NCI-H2227 treated with DMSO at 0.1 percent for 48 hours (cell line): Measurements from ENCODE around the gene UBA3.

Experiments
- DNase-seq: peaks from one replicate; lab custom pipeline; 2025; lab: John Stamatoyannopoulos, UW

Gene UBA3

DNA sequence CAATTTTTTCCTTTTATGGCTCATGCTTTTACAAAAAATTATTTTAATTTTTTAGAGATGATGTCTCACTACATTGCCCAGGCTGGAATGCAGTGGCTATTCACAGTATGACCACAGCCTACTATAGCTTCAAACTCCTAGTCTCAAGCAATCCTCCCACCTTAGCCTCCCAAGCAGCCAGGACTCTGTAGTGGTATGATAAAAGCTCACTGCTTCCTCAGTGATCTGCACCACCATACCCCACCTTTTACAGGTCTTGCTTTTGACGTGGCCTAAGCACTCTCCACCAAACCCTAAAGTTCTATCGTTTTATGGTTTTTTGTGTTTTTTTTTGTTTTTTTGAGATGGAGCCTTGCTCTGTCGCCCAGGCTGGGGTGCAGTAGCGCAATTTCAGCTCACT, 14.0 kb downstream of the UBA3 start:
- no peak for DNase-seq

DNA sequence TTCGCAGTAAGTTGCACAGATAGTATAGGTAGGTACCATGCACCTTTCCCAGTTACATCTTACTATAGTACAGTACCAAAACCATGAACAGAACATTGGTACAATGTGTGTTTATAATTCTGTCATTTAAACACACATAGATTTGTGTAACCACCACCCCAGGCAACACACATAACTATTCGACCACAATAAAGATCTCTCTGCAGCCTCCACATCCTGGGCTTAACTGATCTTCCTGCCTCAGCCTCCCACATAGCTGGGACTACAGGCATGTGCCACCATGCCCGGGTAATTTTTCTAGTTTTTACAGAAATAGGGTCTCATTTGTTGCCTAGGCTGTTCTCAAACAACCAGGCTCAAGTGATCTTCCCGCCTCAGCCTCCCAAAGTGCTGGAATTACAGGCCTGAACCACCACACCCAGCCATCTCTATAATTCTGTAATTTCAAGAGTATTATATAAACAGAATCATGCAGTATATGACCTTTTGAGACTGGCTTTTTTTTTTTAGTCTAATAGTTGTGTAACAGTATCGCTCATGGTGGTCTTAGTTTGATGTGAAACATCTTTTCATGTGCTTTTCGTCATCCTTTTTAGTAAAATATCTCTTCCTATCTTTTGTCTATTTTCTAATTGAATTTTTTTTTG, 14.7 kb downstream of the UBA3 start:
- DNase-seq, result no peak

DNA sequence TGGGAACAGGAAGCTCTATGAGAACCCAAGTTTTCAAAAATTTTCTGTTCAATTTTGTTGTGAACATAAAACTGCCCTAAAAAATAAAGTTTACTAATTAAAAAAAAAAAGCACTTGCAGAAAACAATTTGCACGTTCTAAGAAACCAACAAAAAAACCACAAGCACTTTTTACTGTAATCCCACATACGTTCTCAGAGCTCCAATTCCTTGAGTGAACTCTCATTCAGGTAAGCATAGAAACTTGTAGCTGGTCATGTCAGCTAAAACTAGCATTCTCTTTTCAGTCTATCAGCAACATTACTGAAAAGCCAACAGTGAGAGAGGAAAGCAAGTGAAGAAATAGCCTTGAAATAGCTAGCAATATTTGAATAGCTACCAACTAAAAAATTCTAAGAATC, 16.5 kb downstream of the UBA3 start:
- no peak for DNase-seq

DNA sequence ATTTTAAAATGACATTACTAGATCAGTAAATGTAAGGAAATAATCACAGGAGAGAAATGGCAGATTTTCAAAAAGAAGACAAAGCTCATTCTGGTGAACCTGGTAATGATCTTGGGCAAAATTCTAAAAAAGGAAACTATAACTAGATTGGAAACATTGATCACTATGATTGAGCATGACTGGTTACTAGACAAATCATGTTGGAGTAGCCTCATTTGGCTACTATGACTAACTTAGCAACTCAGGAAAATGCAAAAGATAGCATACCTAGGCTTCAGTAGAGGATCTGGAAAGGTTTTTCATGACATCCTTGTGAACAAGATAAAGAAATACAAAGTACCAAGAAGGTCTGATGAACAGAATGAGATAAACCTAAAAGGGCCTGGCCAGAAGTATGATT, 20.5 kb downstream of the UBA3 start:
- no peak for DNase-seq

DNA sequence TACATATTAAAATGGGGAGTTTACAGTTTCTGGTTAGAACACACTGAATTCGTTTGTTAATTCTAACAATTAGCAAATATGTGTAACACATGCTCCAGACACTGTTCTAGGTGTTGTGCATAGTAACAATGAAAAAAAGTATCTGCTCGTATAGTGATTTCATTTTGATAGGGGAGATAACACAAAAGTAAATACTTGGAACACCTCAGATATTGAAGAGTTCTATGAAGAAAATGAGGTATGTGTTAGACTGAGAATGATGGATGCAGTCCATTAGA, 21.3 kb downstream of the UBA3 start:
- DNase-seq, result no peak

DNA sequence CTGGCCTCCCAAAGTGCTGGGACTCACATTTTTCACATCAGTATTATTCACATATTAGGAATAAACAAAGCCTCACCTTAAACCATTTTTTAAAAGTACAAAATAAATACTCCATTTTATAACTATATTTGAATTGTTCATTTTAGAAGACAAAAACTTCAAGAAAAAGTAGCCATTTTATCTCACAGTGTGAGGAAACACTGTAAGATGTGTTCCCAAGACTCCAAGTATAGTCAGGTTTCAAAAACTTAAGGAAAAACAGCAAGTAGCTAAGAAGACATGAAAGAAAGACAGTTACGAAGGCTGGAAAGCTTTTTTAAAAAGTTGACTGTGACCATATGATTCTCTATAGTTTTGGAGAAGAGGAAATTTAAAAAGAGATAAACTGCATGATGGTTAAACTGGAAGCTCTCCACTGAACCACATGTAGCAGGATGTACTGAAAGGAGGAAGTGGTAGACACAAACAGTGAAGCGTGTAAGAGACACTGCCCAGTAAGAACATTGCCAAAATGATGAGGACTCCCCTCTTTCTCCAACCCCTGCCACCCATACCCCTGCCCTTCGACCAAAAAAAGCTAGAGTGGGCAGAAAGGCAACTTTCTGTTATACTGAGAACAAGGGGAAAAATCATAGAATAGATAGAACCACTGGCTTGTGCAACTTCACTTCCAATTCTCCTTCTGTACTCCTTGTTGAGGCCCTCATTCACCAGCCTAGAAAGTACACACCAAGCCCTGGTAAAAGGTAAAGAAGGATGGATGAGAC, 21.8 kb downstream of the UBA3 start:
- DNase-seq, result no peak

DNA sequence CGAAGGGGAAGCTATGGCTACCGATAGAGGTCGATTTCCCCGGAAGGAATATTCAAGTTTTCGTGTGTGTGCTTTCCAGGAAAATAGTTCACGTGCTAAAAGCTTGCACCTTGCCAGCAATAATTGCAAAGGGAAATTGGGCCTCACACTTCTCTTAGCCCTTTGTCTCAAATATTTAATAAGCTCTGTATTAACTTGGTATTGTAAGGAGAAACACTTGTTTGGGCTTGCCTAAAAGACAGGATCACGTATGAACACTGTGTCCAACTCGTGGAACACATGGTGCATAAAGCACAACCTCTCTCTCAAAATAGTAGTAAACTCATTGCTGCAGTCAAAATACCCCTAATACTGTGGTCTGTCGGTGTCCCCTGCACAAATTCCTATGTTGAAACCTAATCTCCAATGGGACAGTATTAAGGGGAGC, 27.7 kb downstream of the UBA3 start:
- no peak for DNase-seq

DNA sequence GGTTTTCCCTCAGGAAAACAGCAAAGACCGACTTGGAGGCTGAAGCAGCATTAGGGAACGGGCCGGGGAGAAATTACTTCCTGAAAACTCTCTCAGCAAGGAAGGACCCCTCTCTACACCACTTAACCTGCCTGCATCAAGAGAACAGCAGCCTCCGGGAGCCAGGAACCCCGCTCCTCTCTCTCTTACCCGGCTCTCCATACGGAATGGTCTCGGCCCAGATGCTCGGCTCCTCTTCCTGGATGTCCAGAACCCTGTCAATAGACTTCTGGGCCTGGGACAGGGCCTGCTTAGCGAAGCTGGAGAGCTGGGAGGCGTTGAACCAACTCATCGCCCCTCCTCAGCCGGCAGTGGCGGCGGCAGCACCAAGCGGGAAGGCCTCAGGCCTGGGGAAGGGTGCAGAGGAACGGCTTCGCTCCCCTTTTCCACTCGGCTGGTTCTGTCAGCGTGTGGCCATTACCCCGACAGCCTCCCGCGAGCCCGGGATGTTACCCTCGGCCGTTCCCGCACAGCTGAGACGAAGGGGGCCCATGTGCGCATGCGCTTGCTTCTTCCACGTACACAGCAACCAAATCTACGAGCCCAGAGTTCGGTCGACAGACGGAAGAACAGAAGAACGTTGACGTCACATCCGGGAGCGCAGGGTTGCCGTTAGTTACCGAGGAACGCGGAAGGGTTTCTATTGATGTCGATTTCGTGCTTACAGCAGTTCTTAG, 28.3 kb downstream of the UBA3 start, which contains the start of gene TMF1:
TSS of gene TMF1 (minus strand) at position 578 of the 716 bp plus-strand sequence. CDS start at position 331, 247 bp downstream.
- DNase-seq, result no peak

DNA sequence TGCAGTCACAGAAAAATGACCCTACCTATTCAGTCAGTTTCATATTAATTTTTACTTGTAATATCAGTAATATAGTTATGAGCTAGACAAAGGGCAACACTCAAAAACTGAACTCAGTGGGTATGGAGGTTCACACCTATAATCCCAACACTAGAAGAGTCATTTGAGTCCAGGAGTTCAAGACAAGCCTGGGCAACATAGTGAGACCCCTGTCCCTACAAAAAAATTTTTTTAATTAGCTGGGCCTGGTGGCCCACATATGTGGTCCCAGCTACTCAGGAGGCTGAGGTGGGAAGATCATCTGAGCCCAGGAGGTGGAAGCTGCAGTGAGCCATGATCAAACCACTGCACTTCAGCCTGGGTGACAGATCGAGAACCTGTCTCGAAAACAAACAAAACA, 31.2 kb downstream of the UBA3 start:
- no peak for DNase-seq

DNA sequence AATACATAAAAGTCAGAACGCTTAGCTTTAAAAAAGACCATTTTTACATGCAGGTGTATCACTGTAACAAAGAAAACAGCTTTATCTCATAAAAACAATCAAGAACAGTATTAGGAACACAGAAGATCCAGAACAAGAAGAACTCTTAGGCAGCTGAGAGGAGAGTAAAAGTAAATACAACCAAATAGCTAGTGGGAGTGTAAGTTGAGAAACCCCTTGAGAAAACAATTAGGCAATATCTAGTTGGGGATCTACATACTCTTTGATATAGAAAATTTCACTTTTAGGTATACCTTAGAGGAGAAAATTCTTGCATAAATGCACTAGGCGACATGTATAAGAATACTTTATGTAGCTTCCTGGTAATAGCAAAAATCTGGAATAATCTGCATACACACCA, 35.6 kb downstream of the UBA3 start:
- no peak for DNase-seq

DNA sequence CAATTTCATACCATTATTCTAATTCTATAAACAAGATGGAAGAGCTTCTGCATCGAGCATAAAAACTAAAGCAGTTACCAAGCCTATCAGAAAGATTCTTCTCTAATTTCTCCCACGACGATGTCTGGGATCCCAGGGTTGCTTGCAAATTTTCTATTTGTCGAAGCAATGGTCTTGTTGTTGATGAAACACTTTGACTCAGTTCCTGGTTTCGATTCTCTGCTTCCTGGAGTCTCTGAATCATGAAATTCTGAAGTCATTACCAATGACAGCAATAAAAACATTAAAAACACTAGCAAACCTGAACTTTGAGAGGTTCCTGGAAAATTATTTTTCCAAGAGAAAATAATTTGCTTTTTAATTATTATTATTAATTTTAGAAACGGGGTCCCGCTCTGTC, 46.7 kb downstream of the UBA3 start:
- no peak for DNase-seq

DNA sequence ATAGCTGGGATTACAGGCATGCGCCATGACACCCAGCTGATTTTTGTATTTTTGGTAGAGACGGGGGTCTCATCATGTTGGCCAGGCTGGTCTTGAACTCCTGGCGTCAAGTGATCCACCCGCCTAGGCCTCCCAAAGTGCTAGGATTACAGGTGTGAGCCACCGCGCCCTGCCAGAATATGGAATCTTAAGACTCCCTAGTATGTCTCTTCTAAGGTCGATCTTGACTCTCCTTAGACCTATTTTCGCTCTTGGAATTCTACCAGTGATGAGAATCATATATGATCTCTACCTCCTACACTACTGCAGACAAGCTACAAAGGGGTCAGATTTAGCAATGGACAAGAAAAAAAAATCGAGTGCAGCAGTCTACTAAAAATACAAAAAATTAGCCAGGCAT, 47.4 kb downstream of the UBA3 start:
- DNase-seq, result no peak

DNA sequence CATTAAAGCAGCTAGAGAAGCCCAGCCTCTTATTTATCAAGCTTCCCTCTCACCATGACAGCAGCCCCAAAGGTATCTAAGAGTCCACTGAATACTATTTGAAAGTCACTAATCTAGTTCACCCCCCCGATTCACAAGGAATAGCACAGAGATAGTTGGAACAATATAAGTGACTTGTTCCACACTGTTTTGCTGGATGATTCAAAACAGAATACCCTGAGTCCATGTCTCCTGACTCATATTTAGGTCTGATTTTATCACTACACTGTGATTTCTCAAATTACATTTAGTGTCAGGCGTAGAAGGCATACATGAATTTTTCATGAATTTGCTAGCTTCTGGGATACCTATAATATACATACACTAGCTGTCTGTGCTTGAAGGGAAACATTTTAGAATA, 48.0 kb downstream of the UBA3 start:
- no peak for DNase-seq

DNA sequence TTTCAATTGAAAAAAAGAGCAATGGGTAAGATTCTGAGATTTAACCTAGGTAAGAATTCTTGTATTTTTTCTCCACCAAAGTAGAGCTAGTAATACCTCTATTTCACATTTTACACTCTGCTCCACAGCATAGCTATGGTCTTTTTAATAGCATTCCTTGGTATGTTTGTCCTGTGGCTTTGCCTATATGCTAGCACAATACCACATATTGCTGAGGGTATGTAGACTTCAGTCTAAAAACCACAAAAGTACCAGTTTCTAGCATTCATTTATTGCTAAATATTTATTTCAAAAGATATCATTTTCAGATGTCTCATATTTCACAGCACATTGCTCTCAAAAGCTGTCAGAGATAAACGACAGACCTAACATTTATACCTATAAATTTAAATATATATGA, 48.5 kb downstream of the UBA3 start:
- no peak for DNase-seq

DNA sequence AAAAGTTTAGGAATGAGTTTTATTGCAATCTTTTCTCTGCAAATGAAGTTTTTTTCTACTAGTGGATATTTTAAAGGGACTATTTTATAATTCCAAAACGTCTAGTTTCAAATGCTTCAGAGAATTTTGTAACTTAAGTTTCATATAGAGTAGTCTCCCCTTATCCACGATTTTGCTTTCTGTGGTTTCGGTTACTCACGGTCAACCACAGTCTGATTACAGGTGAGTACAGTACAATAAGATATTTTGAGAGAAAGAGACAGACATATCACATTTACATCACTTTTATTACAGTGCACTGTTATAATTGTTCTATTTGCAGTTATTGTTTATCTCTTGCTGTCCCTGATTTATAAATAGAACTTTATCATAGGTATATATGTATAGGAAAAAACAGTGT, 59.3 kb downstream of the UBA3 start:
- no peak for DNase-seq

DNA sequence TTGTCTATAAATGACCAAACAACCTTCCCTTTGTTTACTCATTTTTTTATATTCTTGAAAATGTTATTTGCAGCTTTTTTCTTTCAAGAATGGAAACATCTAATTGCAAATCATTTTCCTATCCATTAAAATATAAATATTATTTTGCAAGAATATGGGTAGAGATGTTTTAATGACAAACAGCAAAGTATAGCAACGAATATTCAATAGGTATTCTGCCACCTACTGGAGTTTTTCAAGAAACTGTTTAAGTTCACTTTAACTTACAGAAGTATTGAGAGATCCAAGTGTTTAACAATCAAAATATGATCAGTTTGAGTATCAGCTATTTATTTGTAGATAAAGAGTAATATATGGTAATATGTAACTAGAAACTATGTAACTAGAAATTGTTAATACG, 59.7 kb downstream of the UBA3 start:
- no peak for DNase-seq

DNA sequence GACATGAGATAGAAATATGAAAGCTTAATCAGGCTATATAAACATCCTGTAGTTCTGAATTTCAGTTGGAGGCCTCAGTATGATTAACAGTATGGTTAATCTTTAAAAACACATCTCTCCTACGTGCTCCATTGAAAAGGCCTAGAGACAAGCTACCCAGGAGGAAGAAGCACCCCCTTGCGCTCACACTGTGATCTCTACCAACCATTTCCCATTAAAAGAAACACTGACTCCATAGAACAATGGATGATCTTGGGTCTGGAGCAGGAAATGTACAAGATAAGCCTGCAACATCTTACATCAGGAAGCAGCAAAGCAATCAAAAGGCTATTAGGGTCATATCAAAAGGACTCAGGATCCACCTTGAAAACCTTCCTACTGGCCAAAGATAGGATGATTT, 63.3 kb downstream of the UBA3 start:
- DNase-seq, result no peak

DNA sequence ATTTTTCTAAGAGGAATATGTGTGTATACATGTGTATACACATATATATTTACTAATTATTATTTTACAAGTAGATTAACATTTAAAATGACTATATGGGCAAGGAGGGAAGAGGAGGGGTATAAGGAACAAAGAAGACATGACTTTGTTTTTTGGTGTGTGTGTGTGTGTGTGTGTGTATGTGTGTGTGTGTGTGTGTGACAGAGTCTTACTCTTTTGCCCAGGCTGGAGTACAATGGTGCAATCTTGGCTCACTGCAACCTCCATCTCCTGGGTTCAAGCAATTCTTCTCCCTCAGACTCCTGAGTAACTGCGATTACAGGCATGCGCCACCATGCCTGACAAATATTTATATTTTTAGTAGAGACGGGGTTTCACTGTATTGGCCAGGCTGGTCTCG, 64.1 kb downstream of the UBA3 start:
- no peak for DNase-seq

DNA sequence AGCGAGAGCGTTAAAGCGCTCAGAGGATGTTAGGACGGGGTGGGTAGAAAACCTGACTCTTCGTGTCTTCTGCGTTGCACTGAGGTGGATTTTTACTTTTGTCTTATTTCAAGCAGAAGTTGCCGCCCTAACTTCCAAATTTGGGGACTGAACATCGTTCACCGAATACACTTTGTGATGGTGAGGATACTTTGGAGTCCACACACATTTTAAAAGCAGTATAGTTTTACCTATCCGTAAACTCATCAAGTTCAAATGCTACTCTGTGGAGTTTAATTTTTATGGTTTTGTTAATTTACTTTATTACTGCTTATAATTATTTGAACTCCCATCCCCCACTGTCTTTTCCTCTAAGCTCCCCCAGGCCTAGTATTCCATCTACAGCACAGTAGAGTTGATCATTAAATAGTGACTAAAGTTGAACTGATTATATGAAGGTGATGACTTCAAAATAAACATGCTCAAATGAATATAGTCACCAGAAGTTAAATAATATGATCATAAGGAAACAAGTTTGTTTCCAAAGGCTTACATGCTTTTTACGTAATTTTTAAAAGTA, 66.1 kb downstream of the UBA3 start:
- DNase-seq, result no peak

DNA sequence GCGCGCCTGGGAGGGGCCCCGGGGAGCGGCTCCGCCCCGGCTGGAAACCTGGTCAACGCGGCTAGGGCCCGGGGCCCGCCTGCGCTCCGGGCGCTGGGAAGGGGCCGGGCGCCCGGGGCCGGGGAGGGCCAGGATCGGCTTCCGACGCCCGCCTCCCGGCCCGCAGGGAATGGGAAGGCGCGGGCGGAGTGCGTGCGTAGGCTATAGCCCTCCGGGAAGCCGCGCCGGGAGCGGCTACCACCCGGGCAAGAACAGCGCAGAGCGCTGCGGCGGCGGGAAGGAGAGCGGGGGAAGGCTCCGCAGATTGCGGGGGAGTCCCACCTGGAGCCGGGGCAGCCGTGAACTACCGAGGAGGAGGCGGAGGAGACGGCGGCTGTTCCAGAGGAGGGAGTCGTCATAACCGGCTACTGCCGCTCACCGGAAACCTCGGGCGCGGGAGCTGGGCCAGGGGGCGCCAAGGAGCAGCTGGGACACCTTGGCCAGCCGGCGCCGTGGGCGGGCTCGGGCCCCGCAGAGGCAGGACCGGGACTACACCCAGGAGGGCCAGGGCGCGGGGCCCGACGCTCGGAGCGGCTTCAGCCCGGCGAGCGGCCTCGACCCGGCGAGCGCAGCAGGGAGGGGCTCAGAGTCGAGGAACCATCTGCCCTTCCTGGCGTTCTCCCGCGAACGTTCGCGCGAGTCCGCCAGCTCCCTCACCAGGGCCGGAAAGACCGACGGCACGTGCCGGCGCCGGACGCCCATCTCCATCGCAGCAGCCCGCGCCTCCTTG, 66.7 kb downstream of the UBA3 start, which contains the start of gene EOGT:
TSS of gene EOGT (minus strand) at position 432 of the 769 bp plus-strand sequence. CDS start 3,838 bp downstream, outside the sequence.
- DNase-seq, result peak; percentile 33

DNA sequence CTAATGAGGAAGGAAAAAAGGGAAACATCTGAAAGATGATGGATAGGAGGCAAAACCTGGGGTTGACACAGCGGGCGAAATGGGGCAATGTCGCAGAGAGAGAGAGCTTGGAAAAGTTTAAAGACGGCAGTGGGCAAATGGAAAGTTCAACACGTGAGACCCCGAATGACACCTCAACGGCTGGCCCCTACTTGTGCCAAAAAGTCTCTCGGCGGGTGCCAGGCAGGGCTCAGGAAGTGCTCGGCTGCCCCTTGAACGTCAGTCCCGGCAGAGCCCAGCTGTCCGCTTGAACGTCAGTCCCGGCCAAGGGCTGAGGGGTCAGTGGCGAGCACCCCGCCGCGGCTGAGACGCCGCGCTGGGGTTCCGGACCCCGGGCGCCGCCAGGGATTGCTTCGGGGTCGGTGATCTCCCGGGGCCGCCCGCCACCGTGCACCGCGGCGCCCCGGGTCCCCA, 67.3 kb downstream of the UBA3 start:
- no peak for DNase-seq
